GM19238 (cell line): ENCODE data around the gene MOSPD2.
A peak's percentile ranks its signal among the peaks of the same experiment; 100 is the strongest.

Source experiments
- DNase-seq: peaks from one replicate; pipeline ENCODE4 v3.0.0; 2011; ENCODE audit warnings: low spot score; ENCODE audit not compliant: insufficient read length

MOSPD2 gene

DNA sequence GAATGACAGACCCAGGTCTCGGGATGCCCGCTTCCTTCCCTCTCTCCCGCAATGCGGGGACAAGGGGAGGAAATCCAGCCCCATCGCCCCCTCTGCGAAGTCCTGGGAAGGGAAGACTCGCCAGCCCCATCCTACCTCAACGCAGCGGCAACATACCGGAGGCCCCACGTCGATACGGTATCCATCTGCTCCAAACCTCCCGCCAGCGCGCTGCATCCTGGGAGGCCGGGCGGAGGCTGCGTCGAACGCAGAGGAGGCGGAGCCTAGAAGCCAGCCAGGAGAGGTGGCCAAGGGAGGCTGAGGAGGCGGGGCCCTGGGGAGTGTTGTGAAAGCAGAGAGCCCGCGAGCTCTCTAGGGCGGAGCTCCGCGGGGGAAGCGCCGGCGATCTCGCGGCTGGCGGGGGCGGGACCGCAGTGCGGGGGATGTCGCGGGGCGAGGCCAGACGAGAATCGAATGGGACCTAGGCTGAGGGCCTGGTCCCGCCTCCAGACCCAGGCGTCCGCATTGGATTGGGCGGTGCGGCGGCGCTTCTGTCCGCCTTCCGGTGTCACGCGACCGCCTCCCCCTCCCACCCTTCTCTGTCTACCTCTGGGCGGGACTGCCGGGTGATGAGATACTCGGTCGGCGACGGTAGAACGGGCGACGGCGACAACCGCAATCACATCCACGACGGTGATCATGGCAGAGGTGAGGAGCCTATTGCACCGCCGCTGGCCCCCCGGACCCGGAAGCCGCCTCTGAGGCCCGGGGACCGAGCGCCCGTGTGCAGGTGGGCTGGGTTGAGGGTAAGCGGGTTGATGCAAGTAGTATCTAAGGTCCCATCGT lies at the start of gene MOSPD2, which contains the start of gene FANCB:
Gene MOSPD2, plus strand, starts transcription at position 571 of the 825 bp plus-strand sequence. Its CDS starts 108 bp downstream, at position 679.
Gene FANCB, minus strand, starts transcription at position 219 of the 825 bp plus-strand sequence. CDS start 7,559 bp downstream, outside the sequence.
- DNase-seq = peak; percentile 75

DNA sequence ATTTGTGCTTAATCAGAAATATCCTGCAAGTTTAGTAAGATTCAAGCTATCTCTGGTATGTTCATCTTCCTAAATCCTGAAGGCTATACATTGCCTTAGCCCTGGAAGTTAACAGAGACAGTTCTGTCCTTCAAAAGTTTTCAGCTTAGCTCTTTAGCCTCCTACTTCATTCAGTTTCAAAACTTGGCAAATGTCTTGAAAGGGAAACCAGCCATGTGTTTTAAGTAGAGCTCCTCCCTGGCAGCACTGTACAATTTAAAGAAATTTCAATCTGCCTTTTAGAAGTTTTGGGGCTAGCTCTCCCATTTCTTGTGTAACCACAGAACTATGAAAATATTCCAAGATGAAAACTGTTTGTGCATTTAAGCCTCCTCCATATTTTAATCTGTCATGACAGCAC lies 47.4 kb upstream of the MOSPD2 start:
- DNase-seq = no peak

DNA sequence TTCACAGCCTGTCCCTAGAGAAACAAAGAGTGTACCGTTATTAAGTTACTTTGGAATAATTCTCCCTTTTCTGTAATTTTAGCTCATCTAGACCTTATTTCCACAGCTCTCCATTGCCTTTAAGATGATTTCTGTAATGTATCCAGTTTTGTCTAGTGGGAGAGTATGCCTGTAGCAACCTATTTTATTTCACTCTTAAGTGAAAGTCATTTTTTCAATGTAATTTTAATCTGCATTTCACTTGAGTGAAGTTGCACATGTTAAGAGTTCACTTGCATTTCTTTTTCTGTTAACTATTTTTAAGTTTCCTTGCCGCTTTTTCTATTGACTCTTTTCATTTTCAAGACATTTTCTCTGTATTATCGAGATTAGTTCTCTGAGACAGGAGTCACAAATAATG lies 46.9 kb upstream of the MOSPD2 start:
- no peak for DNase-seq

DNA sequence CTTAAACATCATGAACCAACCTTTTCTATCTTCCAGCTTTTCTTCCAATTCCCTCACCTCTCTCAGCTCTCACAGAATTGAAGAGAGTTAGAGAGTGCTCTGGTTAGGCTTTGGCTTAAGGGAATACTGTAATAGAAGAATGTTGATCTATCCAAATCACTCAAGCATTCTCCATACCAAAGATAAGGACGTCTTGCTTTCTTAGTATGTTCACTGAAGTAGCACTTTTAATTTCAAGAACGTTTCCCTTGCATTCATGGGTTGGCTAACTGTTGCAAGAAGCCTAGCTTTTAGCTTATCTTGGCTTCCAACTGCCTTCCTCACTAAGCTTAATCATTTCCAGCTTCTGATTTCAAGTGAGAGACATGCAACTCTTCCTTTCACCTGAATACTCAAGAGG lies 43.6 kb upstream of the MOSPD2 start:
- no peak for DNase-seq

DNA sequence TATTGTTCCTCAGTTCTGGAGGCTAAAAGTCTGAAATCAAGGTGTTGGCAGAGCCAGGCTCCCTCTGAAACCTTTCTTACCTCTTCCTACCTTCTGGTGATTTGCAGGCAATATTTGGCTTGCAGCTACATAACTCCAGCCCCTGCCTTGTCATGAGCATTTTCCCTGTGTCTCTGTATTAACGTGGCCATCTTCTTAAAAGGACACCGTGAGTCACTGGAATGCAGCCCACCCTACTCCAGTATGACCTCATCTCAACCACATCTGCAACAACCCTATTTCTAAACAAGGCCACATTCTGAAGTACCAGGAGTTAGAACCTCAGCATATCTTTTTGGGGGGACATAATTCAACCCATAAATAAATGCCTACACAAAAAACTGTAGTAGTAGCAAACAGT lies 41.1 kb upstream of the MOSPD2 start:
- no peak for DNase-seq

DNA sequence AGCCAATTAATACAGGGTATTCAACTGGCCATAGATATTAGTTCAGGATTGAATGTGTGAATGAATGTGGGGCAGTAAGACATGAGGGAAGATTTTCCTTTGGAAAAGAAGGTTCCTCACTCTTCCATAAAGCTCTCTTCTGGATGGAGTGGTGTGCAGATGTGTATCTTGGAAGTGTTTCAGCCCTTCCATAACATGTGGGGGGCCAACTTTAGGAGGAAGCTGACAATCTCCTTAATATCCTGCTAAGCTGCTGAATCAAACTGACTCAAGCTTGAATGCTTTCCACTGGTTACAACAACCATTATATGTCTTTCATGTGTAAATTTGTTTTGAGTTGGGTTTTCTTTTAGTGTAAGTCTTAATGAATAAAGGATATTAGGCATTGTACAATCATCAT lies 40.6 kb upstream of the MOSPD2 start:
- DNase-seq = no peak

DNA sequence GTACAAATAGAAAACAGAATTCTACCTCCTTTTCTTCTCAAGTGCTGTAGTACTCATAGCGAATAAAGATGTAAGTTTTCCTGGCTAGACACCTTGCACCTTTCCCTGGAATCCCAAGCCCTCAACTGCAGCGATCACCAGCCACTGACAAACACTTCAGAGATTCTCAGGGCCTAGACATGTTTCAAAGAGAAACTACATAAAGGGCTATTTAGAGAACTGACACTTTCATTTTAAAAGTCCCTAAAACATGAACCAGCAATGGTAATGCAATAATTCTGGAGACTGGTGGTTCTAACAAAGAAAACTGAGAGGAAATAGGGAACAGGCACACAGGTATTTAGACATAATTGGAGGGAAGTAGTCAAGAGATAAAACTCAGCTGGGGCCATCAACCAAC lies 36.1 kb upstream of the MOSPD2 start:
- no peak for DNase-seq

DNA sequence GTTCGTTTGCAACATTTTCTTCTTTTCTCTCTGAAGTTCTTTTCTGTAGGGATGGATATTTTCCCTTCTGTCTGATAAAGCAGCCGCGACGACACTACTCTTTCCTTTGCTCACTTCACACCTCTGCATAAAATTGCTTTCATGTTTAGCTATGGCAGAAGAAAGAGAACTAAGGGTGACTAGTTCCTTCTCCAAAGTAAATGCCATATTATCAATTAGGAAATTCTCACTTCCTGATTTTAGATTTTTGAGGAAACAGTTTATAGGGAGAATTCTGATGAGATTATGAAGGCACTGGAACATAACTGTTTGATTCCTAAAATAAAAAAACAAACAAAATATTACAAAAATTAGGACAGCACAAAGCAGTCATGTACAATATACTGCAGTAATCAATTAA lies 29.6 kb upstream of the MOSPD2 start:
- no peak for DNase-seq

DNA sequence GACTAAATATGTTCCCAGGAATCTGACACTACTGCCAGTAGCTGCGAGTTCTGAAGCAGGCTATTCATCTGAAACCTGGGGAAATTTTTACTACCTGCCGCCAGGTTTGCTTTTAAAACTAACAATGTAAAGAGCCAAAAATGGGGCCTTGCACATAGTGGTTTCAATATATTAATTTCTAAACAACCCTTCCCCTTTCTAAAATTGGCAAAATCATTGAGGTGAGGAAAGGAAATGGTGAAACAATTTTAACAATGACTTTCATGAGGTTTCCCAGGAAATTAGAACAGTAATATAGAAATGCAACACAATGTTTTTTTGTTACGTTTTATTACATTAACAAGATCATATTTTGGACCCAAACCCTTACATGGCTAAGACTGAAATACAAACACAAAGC lies 21.7 kb upstream of the MOSPD2 start:
- no peak for DNase-seq

DNA sequence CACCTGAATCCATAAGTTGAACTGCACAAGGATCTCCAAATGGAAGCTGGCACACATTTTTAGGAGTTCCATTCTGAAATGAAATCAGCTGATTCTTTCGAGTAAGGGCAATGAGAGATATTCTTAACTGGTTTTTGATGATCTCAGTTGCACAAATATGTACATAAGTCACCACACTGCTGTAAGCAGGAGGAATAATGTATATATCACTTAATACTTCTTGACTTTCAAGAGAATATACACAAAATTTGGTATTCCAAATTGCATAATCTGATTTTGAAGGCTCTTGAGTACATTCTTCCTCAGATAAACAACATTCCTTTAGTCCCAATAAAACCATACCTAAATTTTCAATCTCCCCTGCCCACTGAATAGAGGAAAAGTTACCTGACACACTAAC lies 8.6 kb upstream of the MOSPD2 start:
- DNase-seq = no peak

DNA sequence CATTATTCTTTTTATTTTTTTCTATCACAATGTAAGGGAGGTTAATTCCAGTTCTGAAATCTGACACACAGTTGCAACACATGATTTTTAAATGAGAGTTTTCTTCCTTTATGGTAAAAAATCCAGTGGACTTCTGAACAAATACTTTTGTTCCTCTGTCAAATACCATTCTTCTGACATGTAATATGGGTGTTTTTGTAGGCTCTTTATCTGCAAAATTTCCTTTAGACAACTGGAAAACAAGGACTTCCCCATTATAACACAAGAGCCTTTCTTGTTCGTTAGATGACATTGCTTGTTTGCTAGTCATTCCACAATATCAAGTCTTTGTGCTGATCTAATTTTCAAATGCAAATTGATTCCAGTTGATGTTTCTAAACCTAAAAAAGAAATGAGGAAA lies 8.0 kb upstream of the MOSPD2 start:
- no peak for DNase-seq

DNA sequence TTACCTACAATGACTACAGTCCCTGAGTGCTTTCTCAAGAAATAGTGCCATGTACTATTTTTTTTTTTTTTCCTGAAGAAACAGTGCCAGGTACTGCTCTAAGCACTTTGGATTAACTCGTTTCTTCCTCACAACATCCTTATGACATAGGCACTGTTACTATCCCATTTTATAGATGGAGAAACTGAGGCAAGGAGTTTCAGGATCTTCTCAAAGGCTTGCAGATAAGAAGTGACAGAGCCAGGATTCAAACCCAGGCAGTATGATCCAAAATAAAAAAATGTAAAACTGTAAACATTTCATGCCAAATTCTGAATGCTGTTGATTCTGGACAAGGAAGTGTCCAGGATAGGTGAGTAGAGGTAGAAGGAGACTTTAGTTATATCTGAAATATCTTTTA lies 1.5 kb upstream of the MOSPD2 start:
- no peak for DNase-seq

DNA sequence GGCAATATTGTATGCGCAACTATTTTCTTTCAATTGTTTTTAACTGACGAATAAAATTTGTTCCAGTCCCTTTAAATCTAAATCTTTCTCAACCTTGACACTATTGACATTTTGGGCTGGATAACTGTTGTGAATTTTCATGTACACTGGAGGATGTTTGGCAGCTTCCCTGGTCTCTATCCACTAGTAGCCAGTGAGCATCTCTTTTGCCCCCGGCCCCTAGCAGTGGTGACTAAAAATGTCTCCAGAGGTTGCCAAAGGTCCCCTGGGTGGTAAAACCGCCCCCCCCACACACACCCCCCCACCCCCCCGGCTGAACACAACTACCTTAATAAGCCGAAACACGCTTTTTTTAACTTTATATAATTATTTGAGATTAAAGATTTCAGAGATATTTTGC lies 866 bp upstream of the MOSPD2 start:
- no peak for DNase-seq

DNA sequence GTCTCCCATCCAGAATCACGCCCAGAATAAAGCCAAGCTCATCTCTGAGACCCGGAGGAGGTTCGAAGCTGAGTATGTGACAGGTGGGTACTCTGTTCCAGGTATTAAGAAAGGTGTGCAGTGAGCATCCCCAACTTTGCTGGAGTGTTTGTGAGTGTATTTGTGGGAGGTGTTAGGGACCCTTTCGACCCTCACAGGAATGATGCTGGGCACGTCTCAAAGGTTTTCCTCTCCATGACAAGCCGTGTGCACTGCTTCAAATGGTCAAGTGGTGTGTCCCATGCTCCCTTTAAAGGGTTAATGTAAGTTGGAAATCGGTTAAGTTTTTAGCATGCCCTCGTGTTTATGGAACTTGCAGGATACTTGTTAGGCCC lies 442 bp downstream of the MOSPD2 start:
- DNase-seq = no peak

DNA sequence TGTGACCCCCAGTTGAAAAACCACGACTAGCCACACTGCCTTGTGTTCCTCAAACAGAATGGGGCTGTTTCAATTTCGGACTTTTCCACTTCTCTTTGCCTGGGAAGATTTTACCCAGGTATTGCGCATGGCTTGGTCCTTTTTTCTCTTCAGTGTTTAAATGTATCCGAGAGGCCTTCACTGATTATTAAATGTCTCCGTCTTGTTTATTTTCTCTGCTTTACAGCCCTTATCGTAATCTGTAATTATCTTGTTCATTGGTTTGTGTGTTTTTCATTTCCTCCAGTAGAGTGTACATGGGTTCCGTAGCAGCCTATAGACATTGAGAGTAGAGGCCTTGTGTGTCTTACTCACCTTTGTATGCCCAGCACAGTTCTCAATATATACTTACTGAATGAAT lies 2.4 kb downstream of the MOSPD2 start:
- DNase-seq = no peak

DNA sequence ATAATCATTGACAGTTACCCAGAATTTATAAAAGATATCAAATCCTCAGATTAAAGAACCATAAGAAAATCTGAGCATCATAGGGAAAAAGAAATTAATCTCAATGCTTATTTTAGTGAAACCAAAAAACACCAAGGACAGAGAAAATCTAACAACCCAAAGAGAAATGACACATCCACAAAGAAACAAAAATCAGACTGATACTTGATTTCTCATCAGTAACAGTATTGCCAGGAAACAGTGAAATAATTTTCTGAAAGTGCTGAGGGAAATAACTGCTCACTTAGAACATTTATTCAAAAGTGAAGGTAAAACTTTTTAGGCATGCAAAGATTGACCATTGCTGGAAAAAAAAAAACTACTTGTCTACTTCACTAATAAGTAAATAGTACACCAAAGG lies 10.6 kb downstream of the MOSPD2 start:
- no peak for DNase-seq

DNA sequence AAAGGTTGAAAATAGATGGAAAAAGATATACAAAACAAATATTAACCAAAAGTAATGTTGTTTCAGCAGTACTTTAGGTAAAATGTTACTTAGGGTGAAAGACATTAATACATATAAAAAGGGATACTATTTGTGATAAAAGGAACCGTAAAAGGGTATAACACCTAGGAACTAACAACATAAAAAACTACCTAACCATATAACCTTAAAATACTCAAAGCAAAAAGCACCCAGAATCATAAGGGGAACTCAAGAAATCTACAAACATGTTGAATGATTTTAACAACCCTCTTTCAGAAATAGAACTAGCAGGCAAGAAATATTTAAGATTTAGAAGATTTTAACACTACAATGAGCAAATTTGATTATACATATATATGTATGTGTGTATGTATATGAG lies 11.5 kb downstream of the MOSPD2 start:
- DNase-seq = no peak

DNA sequence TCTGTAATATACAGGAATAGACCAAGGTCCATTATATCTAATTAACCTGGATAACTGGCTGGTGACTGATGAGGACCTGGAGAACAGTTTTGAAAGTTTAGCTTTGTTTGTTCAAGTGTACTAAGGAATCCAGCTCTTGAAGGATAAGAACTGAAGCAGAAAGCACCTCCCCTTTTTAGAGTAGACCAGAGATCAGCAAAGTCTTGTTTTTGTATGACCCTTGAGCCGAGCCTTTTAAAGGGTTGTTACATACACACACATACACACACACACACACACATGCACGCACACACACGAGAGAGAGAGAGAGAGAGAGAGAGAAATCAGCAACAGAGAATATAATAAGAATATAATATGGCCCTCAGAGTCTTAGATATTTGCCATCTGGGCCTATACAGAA lies 13.0 kb downstream of the MOSPD2 start:
- DNase-seq = no peak

DNA sequence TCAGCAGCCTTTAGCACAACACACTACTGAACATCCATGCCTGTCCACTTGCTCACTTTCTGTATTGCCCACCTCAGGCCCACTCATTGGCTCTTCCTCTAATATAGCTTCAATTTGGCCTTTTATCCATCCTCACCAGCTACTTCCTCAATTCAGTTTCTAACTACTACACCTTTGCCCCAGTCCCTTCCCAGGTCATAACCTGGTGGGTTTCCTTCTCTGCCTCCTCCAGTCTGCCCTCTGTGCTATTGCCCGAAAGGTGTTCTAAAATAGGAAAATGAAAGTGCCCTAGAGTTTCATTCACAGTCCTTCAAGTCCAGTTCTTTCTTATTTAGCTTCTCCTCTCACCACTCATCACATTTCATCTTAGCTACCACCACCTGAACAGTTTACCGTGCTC lies 23.1 kb downstream of the MOSPD2 start:
- no peak for DNase-seq

DNA sequence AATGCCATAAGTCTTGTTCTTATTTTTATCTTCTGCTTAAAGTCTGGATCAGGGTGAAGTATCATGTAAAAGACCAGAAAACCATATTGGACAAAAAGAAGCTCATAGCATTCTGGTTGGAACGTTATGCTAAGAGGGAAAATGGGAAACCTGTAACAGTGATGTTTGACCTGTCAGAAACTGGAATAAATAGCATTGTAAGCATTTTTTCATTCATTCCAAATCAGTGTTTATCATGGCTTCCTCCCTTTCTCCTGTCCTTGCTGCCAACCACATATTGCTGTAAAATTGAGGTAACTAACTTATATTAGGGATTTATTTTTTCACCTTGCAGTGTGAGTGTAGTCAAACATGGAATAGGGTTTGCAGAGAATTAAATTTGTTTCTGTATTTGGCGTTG lies 23.8 kb downstream of the MOSPD2 start:
- no peak for DNase-seq

DNA sequence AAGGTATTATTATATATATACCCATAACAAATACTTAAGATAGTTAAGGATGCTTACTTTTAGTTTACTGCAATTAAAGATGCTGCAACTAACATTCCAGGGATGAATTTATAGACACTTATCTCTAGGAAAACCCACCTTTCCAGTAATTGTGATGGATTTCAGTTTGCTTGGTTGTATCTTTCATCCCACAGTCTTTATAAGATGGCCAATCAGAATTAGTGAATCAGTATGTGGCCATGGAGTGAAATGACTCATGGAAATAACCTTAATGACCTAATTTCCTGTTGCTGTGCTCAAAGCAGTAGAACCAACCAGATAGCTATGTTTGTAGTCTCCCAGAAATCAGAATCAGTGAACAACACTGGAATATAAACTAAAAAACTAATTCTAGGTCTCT lies 26.4 kb downstream of the MOSPD2 start:
- DNase-seq = no peak

DNA sequence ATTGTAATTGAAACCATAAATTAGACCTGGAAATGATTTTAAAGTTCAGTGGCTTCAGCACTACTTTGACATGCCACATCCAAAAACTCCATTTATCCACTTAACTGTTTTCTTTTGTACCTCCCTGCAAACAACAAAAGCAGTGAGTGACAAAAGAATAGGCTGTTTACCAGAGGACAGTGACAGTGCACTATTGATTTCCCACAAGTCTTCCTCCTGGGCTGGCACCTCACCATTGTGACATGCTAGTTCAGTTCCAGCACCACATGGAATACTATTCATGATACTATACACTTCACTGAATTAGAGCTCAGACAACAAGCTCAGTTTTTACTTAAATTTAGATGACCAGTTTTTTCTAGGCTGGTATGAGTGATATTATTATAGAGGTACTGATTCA lies 29.3 kb downstream of the MOSPD2 start:
- no peak for DNase-seq

DNA sequence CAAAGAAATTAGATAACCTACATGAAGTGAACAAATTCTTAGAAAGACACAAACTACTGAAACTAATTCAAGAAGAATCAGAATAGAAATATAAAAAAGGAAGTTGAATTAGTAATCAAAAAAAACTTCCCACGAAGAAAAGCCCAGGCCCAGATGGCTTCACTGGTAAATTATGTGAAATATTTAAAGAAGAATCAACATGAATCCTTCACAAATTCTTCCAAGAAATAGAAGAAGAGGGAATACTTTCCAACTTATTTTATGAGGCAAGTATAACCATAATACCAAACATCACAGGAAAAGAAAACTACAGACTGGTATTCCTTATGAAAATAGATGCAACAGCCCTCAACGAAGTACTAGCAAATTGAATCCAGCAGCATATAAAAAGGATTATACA lies 30.7 kb downstream of the MOSPD2 start:
- no peak for DNase-seq

DNA sequence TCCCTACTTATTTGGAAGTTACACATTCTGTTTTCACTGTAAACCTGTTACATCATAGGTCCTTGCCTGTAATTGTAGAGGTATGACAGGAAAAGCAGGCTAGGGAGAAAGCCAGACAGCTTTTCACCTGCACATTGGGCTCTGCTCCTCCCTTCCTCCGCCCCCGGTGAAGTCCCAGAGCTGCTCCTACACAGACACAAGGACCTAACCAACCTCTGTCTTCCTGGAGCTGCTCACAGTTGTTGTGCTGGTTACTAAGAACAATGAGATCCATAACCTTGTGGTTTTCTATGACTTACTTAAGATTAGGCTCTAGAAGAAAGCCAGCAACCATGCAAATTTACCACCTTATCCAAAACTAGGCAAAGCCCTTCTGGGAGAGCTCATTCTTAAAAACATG lies 40.0 kb downstream of the MOSPD2 start:
- no peak for DNase-seq
